Measurements from ENCODE around the gene NR2F2.

Gene NR2F2

DNA sequence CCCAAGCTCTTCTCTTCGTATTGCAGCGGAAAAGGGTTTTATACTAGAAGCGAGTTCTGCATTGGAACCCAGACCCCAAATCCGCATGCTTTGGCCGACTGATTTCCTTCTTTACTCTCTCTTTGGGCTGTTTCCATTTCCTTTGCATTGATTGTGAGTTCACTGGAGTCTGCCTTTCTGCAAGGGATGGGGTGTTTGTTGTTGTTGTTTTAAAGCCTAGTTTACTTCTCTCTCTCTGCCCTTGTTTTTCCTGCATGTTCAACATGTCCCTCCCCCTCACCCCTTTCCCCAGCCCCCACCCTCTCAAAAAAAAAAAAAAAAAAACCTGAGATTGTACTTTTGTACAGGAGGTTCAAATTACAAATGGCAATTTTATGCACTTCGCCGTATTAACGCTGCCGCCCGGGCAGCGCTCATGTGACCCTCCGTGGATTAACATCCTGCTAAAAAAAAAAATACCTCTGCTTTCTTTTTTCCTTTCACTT is 2.2 kb downstream of the NR2F2 start:
- no peak for DNase-seq

- no peak for DNase-seq
Observed at GRCh38 chr15:96333131-96334016, 2.9 kb downstream of the NR2F2 start.

DNA sequence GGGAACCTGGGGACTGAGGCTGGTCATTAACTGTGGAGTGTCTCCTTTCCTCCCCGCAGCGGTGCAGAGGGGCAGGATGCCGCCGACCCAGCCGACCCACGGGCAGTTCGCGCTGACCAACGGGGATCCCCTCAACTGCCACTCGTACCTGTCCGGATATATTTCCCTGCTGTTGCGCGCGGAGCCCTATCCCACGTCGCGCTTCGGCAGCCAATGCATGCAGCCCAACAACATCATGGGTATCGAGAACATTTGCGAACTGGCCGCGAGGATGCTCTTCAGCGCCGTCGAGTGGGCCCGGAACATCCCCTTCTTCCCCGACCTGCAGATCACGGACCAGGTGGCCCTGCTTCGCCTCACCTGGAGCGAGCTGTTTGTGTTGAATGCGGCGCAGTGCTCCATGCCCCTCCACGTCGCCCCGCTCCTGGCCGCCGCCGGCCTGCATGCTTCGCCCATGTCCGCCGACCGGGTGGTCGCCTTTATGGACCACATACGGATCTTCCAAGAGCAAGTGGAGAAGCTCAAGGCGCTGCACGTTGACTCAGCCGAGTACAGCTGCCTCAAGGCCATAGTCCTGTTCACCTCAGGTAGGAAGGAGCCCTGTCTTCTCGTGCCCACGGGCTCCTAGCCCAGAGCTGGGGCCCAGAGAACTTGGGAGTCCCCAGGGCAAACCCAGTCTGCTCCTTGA is 3.7 kb downstream of the NR2F2 start:
- no peak for DNase-seq

DNA sequence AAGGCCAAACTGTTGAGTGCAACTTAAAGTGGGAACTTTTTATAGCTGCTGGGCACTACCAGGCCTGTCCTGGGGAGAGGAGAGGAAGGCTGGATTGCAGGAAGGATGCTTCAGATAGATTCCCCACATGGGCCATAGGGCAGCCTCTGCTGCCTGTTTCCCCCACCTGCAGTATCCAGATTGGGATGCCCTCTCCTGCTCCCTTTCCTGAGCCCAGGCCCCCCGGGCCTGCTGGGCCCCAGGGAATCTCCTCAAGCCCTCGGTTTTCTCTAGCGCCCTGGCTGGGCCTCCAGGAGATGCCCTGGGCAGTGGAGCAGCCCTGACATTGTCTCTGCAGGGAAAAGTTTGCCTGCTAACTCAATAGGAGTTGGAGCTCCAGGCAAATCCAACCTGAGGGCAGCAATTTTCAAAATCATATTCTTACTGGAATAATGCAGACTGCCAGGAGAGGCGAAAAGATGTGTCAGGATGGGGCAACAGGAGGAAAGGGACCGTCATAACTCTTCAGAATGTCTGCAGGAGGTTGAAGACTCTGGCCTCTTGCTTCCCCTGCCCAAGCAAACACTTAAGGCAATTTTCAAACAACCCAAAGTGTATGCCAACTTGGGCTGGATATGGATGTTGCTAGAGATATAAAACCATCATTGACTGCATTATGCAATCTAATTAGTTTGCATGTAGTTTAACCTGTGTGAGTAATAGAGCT is 4.4 kb downstream of the NR2F2 start:
- no peak for DNase-seq

- no peak for DNase-seq
Observed at GRCh38 chr15:96335411-96336024, 5.0 kb downstream of the NR2F2 start.

DNA sequence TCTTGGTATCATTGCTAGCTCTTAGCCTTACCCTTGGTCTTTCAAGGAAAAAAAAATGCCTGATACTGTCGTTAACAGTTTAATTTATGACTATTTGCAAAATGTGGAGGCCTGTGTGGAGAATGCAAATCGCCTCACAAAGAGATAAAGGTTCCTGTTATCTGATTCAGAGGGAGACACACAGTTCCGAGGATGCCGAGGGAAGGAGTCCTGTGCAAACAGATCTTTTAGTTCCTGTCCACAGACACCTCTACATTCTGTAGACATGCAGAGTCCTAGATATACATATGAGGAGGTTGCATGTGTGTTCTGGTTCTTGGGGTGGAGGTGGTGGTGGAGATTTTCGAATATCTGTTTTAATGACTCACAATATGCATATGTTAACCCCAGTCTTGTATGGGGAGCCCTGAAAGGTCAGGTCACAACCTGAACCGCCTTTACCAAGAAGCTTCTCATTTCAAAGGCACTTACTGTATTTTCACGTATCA is 5.7 kb downstream of the NR2F2 start:
- DNase-seq: no peak

- no peak for DNase-seq
Observed at GRCh38 chr15:96336596-96337364, 6.3 kb downstream of the NR2F2 start.

DNA sequence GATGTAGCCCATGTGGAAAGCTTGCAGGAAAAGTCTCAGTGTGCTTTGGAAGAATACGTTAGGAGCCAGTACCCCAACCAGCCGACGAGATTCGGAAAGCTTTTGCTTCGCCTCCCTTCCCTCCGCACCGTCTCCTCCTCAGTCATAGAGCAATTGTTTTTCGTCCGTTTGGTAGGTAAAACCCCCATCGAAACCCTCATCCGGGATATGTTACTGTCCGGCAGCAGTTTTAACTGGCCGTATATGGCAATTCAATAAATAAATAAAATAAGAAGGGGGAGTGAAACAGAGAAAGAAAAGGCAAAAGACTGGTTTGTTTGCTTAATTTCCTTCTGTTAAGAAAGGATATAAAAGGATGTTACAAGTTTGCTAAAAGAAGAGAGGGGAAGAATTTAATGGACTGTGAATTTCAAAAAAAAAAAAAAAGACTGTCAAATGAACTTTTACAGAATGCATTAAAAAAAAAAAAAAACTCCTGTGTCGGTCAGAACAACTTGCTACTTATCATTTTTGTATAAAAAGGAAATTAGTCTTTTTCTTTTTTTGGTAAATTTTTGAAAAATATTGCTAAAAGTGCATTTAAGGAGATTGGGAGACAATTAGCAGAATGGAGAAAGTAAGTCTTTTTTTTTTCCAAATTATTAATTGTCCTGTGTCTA is 7.0 kb downstream of the NR2F2 start:
- no peak for DNase-seq

DNA sequence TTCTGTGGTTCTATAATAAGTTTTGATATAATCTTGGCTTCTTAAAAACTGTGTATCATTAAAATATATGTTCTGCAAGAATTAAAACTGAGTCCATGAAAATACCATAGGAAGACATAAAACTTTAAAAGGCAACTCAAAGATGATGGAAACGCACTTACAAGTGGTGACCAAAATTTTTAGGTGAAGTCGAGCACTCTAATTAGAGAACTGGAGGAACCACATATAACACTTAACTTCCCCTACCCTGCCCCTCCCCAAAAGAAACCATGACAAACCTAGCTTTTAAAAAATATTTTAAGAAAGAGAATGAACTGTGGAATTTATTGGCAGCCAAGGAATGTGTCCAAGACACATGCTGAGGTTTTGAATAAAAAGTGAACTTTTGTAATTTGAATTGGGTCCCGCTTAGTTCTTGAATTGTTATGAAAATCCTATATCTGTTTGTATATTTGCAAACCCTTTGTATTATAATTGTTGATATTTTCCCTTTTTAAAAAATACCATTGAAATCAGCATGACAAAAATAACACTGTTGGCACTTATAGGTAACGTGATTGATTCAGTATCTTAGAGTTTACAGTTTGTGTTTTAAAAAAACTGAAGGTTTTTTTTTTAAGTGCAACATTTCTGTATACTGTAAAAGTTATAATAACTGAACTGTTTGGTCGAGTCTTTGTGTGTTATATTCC is 7.7 kb downstream of the NR2F2 start:
- no peak for DNase-seq

- DNase-seq: no peak
Observed at GRCh38 chr15:96338766-96339618, 8.5 kb downstream of the NR2F2 start.

DNA sequence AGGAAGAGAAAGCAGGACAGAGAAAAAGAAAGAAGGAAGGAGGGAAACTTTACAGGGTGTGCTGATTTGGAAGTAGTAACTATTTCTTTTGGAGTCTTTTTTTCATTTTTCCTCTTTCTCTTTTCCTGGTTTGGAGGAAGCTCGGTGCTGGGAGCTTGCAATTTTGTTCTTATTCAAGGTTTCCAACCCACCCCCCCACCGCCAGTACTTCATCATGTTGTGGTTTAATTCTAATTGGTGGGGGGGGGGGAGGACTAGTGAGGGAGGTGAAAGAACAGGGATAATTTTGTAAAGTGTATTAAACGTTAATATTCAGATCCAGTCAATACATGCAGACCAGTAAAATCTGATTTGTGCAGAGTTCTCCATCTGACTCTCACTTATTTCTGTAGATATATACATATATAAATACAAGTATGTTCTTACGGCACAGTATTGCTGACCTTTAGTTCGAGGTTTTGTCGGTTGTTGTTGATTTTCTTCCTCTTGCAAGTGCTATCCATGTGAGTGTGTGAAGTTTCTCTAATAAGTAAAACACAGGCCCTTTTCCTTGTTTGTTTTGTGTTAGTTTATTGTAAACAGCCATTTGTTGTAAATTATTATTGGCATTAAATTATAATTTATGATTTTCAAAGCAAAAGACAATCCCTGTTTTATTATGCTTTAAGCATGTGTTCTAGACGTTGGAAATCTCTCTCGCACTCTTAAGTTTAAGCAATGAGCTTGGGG is 9.3 kb downstream of the NR2F2 start:
- DNase-seq: no peak

GRCh38 chr15:96340348-96340597 is 9.8 kb downstream of the NR2F2 start:
- DNase-seq: no peak

- DNase-seq: no peak
Observed at GRCh38 chr15:96340598-96341512, 10.4 kb downstream of the NR2F2 start.

- no peak for DNase-seq
Observed at GRCh38 chr15:96341513-96342405, 11.3 kb downstream of the NR2F2 start.

DNA sequence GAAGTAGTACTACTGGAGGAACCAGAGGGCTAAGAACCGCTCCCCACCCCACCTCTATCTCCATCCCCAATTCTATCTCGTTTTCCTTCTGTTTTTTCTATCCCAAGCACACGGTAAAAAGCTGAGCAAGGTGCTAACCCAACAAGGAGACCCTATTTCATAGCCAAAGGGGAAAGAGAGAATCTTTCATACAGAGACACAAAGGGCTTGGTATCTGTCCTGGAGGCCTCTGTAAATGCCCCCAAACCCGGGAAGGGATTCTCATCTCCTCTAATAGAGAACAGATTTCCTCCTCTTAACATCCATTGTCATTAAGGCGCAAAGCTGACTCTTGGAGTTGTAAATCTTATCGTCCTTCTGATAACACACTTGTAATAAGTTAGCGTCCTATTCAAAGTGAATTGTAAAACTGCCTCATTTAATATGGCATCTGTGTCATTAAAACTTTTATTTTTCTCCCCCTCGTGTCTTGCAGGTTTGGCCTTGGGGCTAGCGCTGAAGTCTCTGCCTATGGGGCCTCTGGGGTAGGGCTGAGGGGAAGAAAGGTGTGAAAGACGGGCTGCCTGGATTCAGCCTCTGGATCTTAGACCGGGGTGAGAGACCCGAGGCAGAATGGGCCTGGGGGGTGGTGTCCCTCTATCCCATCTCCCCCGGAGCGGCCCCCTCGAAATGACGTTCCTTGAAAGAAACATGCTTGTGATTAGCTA is 12.1 kb downstream of the NR2F2 start:
- no peak for DNase-seq
